Natural killer cell (primary cell): ENCODE data around the gene DGAT2. TPM values are rescaled to one million over a fixed set of nuclear protein-coding genes. Genes with fewer than 3 reads are reported as not detected.

Source experiments
- ATAC-seq, 3 donors: fragments of 150-1000 bp in 2 of 3; fragments of 200-7000 bp in 1 of 3; cut with Tn5 transposase; 1 replicate in 1 of 3; 2 replicates in 2 of 3; pipeline ENCODE4 v1.10.0; 2021; ENCODE audit warnings: mild to moderate bottlenecking in 2 of 3, moderate library complexity in 2 of 3
- DNase-seq, 2 donors: peaks; one replicate each; pipeline versions ENCODE4 v3.0.0 to v3.0.0-alpha.2; 2013 to 2021; ENCODE audit warnings: mixed read lengths in 1 of 2
- H3K27ac ChIP-seq: one replicate; pipeline ENCODE4 v1.5.1; 2013; ENCODE audit warnings: mild to moderate bottlenecking, low read length
- H3K27me3 ChIP-seq: one replicate; pipeline ENCODE4 v1.6.1; 2013; ENCODE audit warnings: low read length; ENCODE audit not compliant: control insufficient read depth, insufficient read depth
- H3K36me3 ChIP-seq: one replicate; pipeline ENCODE4 v1.6.1; 2013; ENCODE audit warnings: low read length; ENCODE audit not compliant: control insufficient read depth, insufficient read depth
- H3K4me1 ChIP-seq: one replicate; pipeline ENCODE4 v1.6.1; 2013; ENCODE audit warnings: low read length; ENCODE audit not compliant: control insufficient read depth, insufficient read depth
- H3K4me3 ChIP-seq: one replicate; pipeline ENCODE4 v1.5.1; 2013; ENCODE audit warnings: low read length
- H3K9me3 ChIP-seq: one replicate; pipeline ENCODE4 v1.6.1; 2013; ENCODE audit warnings: low read length; ENCODE audit not compliant: control insufficient read depth, insufficient read depth
- H3K27ac Mint-ChIP-seq, 2 donors: one replicate each; pipeline ENCODE4 v1.8.0; 2022; ENCODE audit warnings: mild to moderate bottlenecking in 2 of 2, mixed read lengths in 2 of 2, moderate library complexity in 1 of 2
- H3K27me3 Mint-ChIP-seq, 2 donors: one replicate each; pipeline ENCODE4 v1.8.0; 2022; ENCODE audit warnings: low read depth in 2 of 2, mixed read lengths in 2 of 2
- H3K36me3 Mint-ChIP-seq: one replicate; pipeline ENCODE4 v1.8.0; 2022; ENCODE audit warnings: mixed read lengths
- H3K4me1 Mint-ChIP-seq, 2 donors: one replicate each; pipeline ENCODE4 v1.8.0; 2022; ENCODE audit warnings: mixed read lengths in 2 of 2
- H3K4me3 Mint-ChIP-seq: one replicate; pipeline ENCODE4 v1.8.0; 2022; ENCODE audit warnings: mild to moderate bottlenecking, moderate library complexity, mixed read lengths
- H3K9me3 Mint-ChIP-seq, 2 donors: one replicate each; pipeline ENCODE4 v1.8.0; 2022; ENCODE audit warnings: mixed read lengths in 2 of 2
- CTCF ChIP-seq: fragments of 200-600 bp; IDR thresholded peaks from one replicate; pipeline ENCODE4 v1.8.0; 2022; ENCODE audit warnings: antibody characterized with exemption
- WGBS: methylation state at CpG from one replicate; pipeline ENCODE4 v1.1.7; 2013; ENCODE audit warnings: missing lambda C conversion rate; ENCODE audit not compliant: insufficient coverage; 5-methylcytosine and 5-hydroxymethylcytosine counted together
- intact Hi-C: fragments of 100-400 bp; cut with micrococcal nuclease; formaldehyde crosslinking; loops from one replicate; pipeline ENCODE4 v1.14.2; 2022
- total RNA-seq, 4 donors: library from RNA; stranded (reverse); fragments of 120-200 nt in 1 of 4; gene quantifications; one replicate each; pipeline versions ENCODE4 v1.2.3 to v1.2.4, GENCODE V29; 2013 to 2022

The DGAT2 gene
- total RNA-seq, 3 donors from 2014 or later (not counting 1 experiment from before 2014, with no cell fraction given): 0.24 to 2.8 (median 0.75) TPM

GRCh38 chr11:75831915-75832502 is 63.4 kb downstream of the DGAT2 start:
- Histone ChIP-seq H3K9me3 (no peaks in the 10 kb centered on the region), H3K27me3 (no peaks in the 10 kb centered on the region), H3K36me3 (peaks cover 2% of the 10 kb centered on the region), H3K27ac (no peak overlapping the region), H3K4me1 (peaks cover 3% of the 10 kb centered on the region), H3K4me3 (no peak overlapping the region)
- H3K36me3 Mint-ChIP-seq: no peaks in the 10 kb centered on the region
- peaks cover 20 to 52% of the 10 kb centered on the region in 2 donors for H3K4me1 Mint-ChIP-seq
- no peak overlapping the region for H3K27ac Mint-ChIP-seq
- no peak for TF ChIP-seq CTCF
- H3K4me3 Mint-ChIP-seq: no peak overlapping the region
- DNase-seq (no peak), ATAC-seq (no peak)
- intact Hi-C loops: no loop called here
- no peaks in the 10 kb centered on the region for H3K9me3 Mint-ChIP-seq
- no peaks in the 10 kb centered on the region for H3K27me3 Mint-ChIP-seq
- 99% methylated on average over 6 of the region's 6 CpGs for WGBS

- no peaks in the 10 kb centered on the region for H3K36me3 Mint-ChIP-seq
- intact Hi-C loops: no loop called here
- H3K4me3 Mint-ChIP-seq: no peak overlapping the region
- no peaks in the 10 kb centered on the region for H3K27me3 Mint-ChIP-seq
- H3K27me3 ChIP-seq: no peaks in the 10 kb centered on the region
- H3K4me1 Mint-ChIP-seq: peaks cover 24 to 63% of the 10 kb centered on the region in 2 donors
- 100% methylated on average over 1 of the region's 3 CpGs for WGBS
- H3K9me3 Mint-ChIP-seq: no peaks in the 10 kb centered on the region
- H3K27ac Mint-ChIP-seq: peak overlapping the region in 1 of 2 donors; percentile 48
- no peak overlapping the region for H3K4me3 ChIP-seq
- no peak for TF ChIP-seq CTCF
- DNase-seq: no peak
- no peaks in the 10 kb centered on the region for H3K9me3 ChIP-seq
- no peak for ATAC-seq
- no peak overlapping the region for H3K27ac ChIP-seq
- peaks cover 3% of the 10 kb centered on the region for H3K36me3 ChIP-seq
- H3K4me1 ChIP-seq: peaks cover 4% of the 10 kb centered on the region
Observed at GRCh38 chr11:75834728-75835127, 66.2 kb downstream of the DGAT2 start.

- no peak for TF ChIP-seq CTCF
- Mint-ChIP-seq H3K27me3 (no peaks in the 10 kb centered on the region), H3K4me1 (peaks cover 34 to 69% of the 10 kb centered on the region in 2 donors), H3K4me3 (no peak overlapping the region), H3K36me3 (no peaks in the 10 kb centered on the region), H3K27ac (peak overlapping the region in 1 of 2 donors; percentile 1), H3K9me3 (no peaks in the 10 kb centered on the region)
- H3K27ac ChIP-seq: no peak overlapping the region
- H3K4me3 ChIP-seq: no peak overlapping the region
- H3K4me1 ChIP-seq: peaks cover 4% of the 10 kb centered on the region
- WGBS: 59% methylated on average over 3 of the region's 3 CpGs
- intact Hi-C loops: no loop called here
- DNase-seq (no peak), ATAC-seq (no peak)
- peaks cover 2% of the 10 kb centered on the region for H3K36me3 ChIP-seq
- H3K9me3 ChIP-seq: no peaks in the 10 kb centered on the region
- H3K27me3 ChIP-seq: no peaks in the 10 kb centered on the region
Observed at GRCh38 chr11:75836417-75836816, 67.8 kb downstream of the DGAT2 start.

GRCh38 chr11:75839851-75840250 is 71.3 kb downstream of the DGAT2 start:
- H3K27ac ChIP-seq: no peak overlapping the region
- DNase-seq (no peak), ATAC-seq (no peak)
- intact Hi-C loops: no loop called here
- H3K36me3 ChIP-seq: peaks cover 2% of the 10 kb centered on the region
- H3K27ac Mint-ChIP-seq: no peak overlapping the region
- no peaks in the 10 kb centered on the region for H3K27me3 Mint-ChIP-seq
- H3K36me3 Mint-ChIP-seq: no peaks in the 10 kb centered on the region
- H3K4me3 Mint-ChIP-seq: no peak overlapping the region
- no peak for TF ChIP-seq CTCF
- H3K4me3 ChIP-seq: no peak overlapping the region
- H3K9me3 ChIP-seq: no peaks in the 10 kb centered on the region
- H3K4me1 Mint-ChIP-seq: peaks cover 33 to 67% of the 10 kb centered on the region in 2 donors
- peaks cover 4% of the 10 kb centered on the region for H3K4me1 ChIP-seq
- H3K9me3 Mint-ChIP-seq: no peaks in the 10 kb centered on the region
- H3K27me3 ChIP-seq: no peaks in the 10 kb centered on the region
